A549 (cell line): ENCODE measurements around the gene GSX1. TPM values are rescaled to one million over a fixed set of nuclear protein-coding genes. Genes with fewer than 3 reads are reported as not detected.

Source experiments
- ATAC-seq, 2 experiments: fragments of 200-7000 bp in 1 of 2; fragments of >200 bp in 1 of 2; cut with Nextera tagmentation in 1 of 2; cut with Tn5 transposase in 1 of 2; 3 replicates each; pipeline versions ENCODE4 v1.8.0 to v1.9.1; 2018 to 2020; ENCODE audit warnings: mild to moderate bottlenecking in 1 of 2, moderate library complexity in 1 of 2
- CTCF ChIA-PET: fragments of 300-600 bp; sonication (Branson Sonifier 250); formaldehyde crosslinking; extraction: SDS; loops from one replicate; lab custom pipeline; 2021; ENCODE audit warnings: antibody characterized with exemption, inconsistent platforms; lab: Yijun Ruan, JAX
- POLR2A ChIA-PET: fragments of 350-600 bp; formaldehyde crosslinking; extraction: SDS; loops from one replicate; lab custom pipeline; 2021; ENCODE audit warnings: antibody characterized with exemption, inconsistent platforms; lab: Yijun Ruan, JAX
- DNase-seq, 2 experiments: peaks; one replicate each; pipeline versions ENCODE4 v3.0.0 to v3.0.0-alpha.2; 2011 to 2016; ENCODE audit warnings: low read depth in 1 of 2, low spot score in 1 of 2
- FAIRE-seq: peaks from 2 replicates; lab custom pipeline; 2011; peaks lifted over from hg19 to GRCh38; lab: Jason Lieb, UNC
- H3K27ac ChIP-seq, 2 experiments: fragments of >200 bp; sonication (Bioruptor Twin); formaldehyde crosslinking; 3 replicates each; pipeline ENCODE4 v1.5.1; 2016 to 2017
- H3K4me1 ChIP-seq: fragments of >200 bp; sonication (Bioruptor Twin); formaldehyde crosslinking; 3 replicates; pipeline ENCODE4 v1.6.1; 2016
- H3K4me2 ChIP-seq: fragments of >200 bp; sonication (Bioruptor Twin); formaldehyde crosslinking; 3 replicates; pipeline ENCODE4 v1.6.1; 2016
- H3K4me3 ChIP-seq: fragments of >200 bp; sonication (Bioruptor Twin); formaldehyde crosslinking; 3 replicates; pipeline ENCODE4 v1.5.1; 2016
- H3K9me3 ChIP-seq: fragments of >200 bp; sonication (Bioruptor Twin); formaldehyde crosslinking; 3 replicates; pipeline ENCODE4 v1.6.1; 2016
- BHLHE40 ChIP-seq: IDR thresholded peaks from 2 replicates; pipeline ENCODE4 v1.6.1; 2012; ENCODE audit warnings: low read depth, low read length, inconsistent platforms
- EHF ChIP-seq: fragments of 250-450 bp; sonication (Bioruptor Pico); IDR thresholded peaks from 2 replicates; pipeline ENCODE4 v1.5.0; 2020; ENCODE audit warnings: mild to moderate bottlenecking
- ESRRA ChIP-seq: fragments of 150-350 bp; IDR thresholded peaks from 2 replicates; pipeline ENCODE4 v1.6.1; 2014; ENCODE audit warnings: mild to moderate bottlenecking, low read length, borderline replicate concordance
- FOSB ChIP-seq: fragments of 250-450 bp; sonication (Bioruptor Pico); IDR thresholded peaks from 2 replicates; pipeline ENCODE4 v1.5.0; 2020; ENCODE audit warnings: mild to moderate bottlenecking, moderate library complexity
- FOSL2 ChIP-seq, 2 experiments: fragments of 450-650 bp in 1 of 2; fragments of >200 bp in 1 of 2; sonication (Bioruptor Twin) in 1 of 2; formaldehyde crosslinking; IDR thresholded peaks; 2 replicates each; pipeline versions ENCODE4 v1.5.0 to v1.6.1; 2016 to 2020; ENCODE audit warnings: mild to moderate bottlenecking in 1 of 2, moderate library complexity in 1 of 2
- GATA3 ChIP-seq: IDR thresholded peaks from 2 replicates; pipeline ENCODE4 v1.6.1; 2012; ENCODE audit warnings: borderline replicate concordance
- HDAC2 ChIP-seq: fragments of 200-600 bp; sonication (generic); IDR thresholded peaks from 2 replicates; pipeline ENCODE4 v1.6.1; 2016
- HOXB13 ChIP-seq: fragments of 250-450 bp; sonication (Bioruptor Pico); IDR thresholded peaks from 2 replicates; pipeline ENCODE4 v1.5.0; 2020; ENCODE audit warnings: low read depth, mild to moderate bottlenecking, moderate library complexity
- NPAS2 ChIP-seq: fragments of 250-450 bp; sonication (Bioruptor Pico); IDR thresholded peaks from 2 replicates; pipeline ENCODE4 v1.8.0; 2022; ENCODE audit warnings: mild to moderate bottlenecking, moderate library complexity, borderline replicate concordance
- NR3C1 ChIP-seq: fragments of >200 bp; sonication (Bioruptor Twin); formaldehyde crosslinking; IDR thresholded peaks from 3 replicates; pipeline ENCODE4 v1.6.1; 2017
- PHF8 ChIP-seq: fragments of 200-600 bp; sonication (generic); IDR thresholded peaks from 2 replicates; pipeline ENCODE4 v1.6.1; 2016; ENCODE audit warnings: low read depth, mild to moderate bottlenecking, antibody characterized with exemption, moderate library complexity, borderline replicate concordance
- RAD21 ChIP-seq, 2 experiments: fragments of >200 bp in 1 of 2; sonication (Bioruptor Twin) in 1 of 2; formaldehyde crosslinking in 1 of 2; IDR thresholded peaks in 1 of 2; conservative IDR thresholded peaks in 1 of 2; 2 replicates in 1 of 2; 3 replicates in 1 of 2; pipeline ENCODE4 v1.6.1; 2012 to 2018; ENCODE audit warnings: inconsistent platforms in 1 of 2
- RNF2 ChIP-seq: fragments of 200-600 bp; sonication (generic); IDR thresholded peaks from 2 replicates; pipeline ENCODE4 v1.6.1; 2016; ENCODE audit warnings: low read depth, mild to moderate bottlenecking, antibody characterized with exemption, moderate library complexity, borderline replicate concordance
- SMC3 ChIP-seq: fragments of >200 bp; sonication (Bioruptor Twin); formaldehyde crosslinking; IDR thresholded peaks from 3 replicates; pipeline ENCODE4 v1.6.1; 2018; ENCODE audit warnings: inconsistent platforms
- TFCP2L1 ChIP-seq: fragments of 250-450 bp; sonication (Bioruptor Pico); IDR thresholded peaks from 2 replicates; pipeline ENCODE4 v1.5.0; 2021; ENCODE audit warnings: mild to moderate bottlenecking
- WGBS: methylation state at CpG from one replicate; pipeline ENCODE4 v1.1.6; 2017; ENCODE audit errors: missing lambda C conversion rate; 5-methylcytosine and 5-hydroxymethylcytosine counted together
- polyA plus RNA-seq, 4 experiments: library from polyadenylated mRNA; depleted of rRNA in 3 of 4; stranded (reverse); fragments of >200 nt; fragmentation: RNase III in 1 of 4; extraction: RNeasy Plus Mini Kit Qiagen cat#74134 plus additional on column Dnase treatment in 1 of 4; gene quantifications; 2 replicates in 3 of 4; 3 replicates in 1 of 4; pipeline ENCODE4 v1.2.3, GENCODE V29; 2011 to 2017
- TF ChIP-seq, protein P1 (sequence below): fragments of 150-350 bp; IDR thresholded peaks from 2 replicates; pipeline ENCODE4 v1.6.1; 2014; ENCODE audit warnings: low read depth, mild to moderate bottlenecking, low read length
- TF ChIP-seq, protein P2 (sequence below): fragments of >200 bp; sonication (Bioruptor Twin); formaldehyde crosslinking; IDR thresholded peaks from 3 replicates; pipeline ENCODE4 v1.6.1; 2016
- TF ChIP-seq, protein P3 (sequence below): IDR thresholded peaks from 2 replicates; pipeline ENCODE4 v1.6.1; 2012
- TF ChIP-seq, protein P4 (sequence below): fragments of >200 bp; sonication (Bioruptor Twin); formaldehyde crosslinking; IDR thresholded peaks from 2 replicates; pipeline ENCODE4 v1.6.1; 2016
- TF ChIP-seq, protein P5 (sequence below): fragments of 200-600 bp; sonication (generic); IDR thresholded peaks from 2 replicates; pipeline ENCODE4 v1.6.1; 2016; ENCODE audit warnings: antibody characterized with exemption, mild to moderate bottlenecking, moderate library complexity
- TF ChIP-seq, protein P6 (sequence below): fragments of >200 bp; sonication (Bioruptor Twin); formaldehyde crosslinking; IDR thresholded peaks from 3 replicates; pipeline ENCODE4 v1.5.1; 2016

GSX1 gene
- polyA plus RNA-seq, 2 of the 4 experiments (the other 2 are of a cell fraction) = not detected

DNA sequence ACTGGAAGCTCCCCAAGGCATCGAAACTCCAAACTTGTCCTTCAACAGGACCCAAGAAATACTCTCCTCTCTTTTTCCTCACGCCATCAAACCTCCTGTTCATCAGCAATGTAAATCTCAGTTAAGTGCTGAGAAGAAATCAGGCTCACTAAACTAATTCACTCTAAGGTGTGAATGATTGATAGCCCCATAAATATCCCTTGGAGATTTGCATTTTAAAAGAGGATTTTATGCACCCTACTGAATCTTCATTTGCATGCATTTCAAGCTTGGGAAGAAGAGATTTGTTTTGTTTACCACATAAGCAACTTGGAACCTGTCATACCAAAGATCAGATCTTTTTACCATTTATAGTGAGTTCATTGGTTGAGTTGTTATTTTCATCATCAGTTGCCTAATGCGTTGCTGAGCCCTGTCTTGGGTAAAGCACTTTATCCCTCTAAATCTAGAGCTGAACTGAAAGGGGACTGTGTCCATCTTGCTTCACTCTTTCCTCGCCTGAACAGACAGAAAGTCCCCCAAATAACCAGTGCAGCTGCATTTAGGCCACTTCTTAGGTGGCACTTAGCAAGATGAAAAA, 40.2 kb upstream of the GSX1 start (continued):
- TF ChIP-seq, protein P1, sequence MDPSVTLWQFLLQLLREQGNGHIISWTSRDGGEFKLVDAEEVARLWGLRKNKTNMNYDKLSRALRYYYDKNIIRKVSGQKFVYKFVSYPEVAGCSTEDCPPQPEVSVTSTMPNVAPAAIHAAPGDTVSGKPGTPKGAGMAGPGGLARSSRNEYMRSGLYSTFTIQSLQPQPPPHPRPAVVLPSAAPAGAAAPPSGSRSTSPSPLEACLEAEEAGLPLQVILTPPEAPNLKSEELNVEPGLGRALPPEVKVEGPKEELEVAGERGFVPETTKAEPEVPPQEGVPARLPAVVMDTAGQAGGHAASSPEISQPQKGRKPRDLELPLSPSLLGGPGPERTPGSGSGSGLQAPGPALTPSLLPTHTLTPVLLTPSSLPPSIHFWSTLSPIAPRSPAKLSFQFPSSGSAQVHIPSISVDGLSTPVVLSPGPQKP = no peak
- TF ChIP-seq BHLHE40 (no peak), HOXB13 (CRISPR knock-in tag) (no peak)

DNA sequence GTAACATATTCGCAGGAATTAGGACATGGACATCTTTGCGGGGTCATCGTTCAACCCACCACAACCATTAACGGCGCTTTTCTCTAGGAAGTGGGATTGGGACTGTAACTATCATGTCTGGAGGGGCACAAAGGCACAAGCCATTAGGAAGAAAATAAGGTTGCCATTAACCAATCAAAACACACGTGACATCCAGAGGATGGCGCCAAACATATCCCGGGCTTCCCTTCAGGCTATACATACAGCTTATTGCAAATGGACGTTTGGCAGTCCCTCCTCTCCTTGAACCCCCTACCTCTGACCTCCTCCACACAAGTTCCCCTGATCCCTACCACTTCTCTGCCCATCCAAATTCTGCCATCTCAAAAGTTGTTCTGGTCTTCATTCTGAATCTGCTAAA, 26.6 kb upstream of the GSX1 start:
- no peak for TF ChIP-seq FOSL2 (IDR thresholded peaks at IDR 0.05)
- TF ChIP-seq FOSL2 (CRISPR knock-in tag; IDR thresholded peaks at IDR 0.05) = no peak
- no peak for TF ChIP-seq HDAC2
- no peak for TF ChIP-seq NR3C1
- TF ChIP-seq EHF (CRISPR knock-in tag) = no peak
- no peak for TF ChIP-seq RNF2
- TF ChIP-seq ESRRA = no peak
- TF ChIP-seq TFCP2L1 = no peak
- no peak for TF ChIP-seq NPAS2 (CRISPR knock-in tag)
- TF ChIP-seq HOXB13 (CRISPR knock-in tag) = no peak
- no peak for TF ChIP-seq GATA3
- TF ChIP-seq, protein P2, sequence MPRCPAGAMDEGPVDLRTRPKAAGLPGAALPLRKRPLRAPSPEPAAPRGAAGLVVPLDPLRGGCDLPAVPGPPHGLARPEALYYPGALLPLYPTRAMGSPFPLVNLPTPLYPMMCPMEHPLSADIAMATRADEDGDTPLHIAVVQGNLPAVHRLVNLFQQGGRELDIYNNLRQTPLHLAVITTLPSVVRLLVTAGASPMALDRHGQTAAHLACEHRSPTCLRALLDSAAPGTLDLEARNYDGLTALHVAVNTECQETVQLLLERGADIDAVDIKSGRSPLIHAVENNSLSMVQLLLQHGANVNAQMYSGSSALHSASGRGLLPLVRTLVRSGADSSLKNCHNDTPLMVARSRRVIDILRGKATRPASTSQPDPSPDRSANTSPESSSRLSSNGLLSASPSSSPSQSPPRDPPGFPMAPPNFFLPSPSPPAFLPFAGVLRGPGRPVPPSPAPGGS = no peak
- TF ChIP-seq, protein P3, sequence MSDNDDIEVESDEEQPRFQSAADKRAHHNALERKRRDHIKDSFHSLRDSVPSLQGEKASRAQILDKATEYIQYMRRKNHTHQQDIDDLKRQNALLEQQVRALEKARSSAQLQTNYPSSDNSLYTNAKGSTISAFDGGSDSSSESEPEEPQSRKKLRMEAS = no peak
- no peak for TF ChIP-seq SMC3
- TF ChIP-seq, protein P4, sequence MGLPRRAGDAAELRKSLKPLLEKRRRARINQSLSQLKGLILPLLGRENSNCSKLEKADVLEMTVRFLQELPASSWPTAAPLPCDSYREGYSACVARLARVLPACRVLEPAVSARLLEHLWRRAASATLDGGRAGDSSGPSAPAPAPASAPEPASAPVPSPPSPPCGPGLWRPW = no peak
- no peak for TF ChIP-seq PHF8
- no peak for TF ChIP-seq BHLHE40
- TF ChIP-seq, protein P5, sequence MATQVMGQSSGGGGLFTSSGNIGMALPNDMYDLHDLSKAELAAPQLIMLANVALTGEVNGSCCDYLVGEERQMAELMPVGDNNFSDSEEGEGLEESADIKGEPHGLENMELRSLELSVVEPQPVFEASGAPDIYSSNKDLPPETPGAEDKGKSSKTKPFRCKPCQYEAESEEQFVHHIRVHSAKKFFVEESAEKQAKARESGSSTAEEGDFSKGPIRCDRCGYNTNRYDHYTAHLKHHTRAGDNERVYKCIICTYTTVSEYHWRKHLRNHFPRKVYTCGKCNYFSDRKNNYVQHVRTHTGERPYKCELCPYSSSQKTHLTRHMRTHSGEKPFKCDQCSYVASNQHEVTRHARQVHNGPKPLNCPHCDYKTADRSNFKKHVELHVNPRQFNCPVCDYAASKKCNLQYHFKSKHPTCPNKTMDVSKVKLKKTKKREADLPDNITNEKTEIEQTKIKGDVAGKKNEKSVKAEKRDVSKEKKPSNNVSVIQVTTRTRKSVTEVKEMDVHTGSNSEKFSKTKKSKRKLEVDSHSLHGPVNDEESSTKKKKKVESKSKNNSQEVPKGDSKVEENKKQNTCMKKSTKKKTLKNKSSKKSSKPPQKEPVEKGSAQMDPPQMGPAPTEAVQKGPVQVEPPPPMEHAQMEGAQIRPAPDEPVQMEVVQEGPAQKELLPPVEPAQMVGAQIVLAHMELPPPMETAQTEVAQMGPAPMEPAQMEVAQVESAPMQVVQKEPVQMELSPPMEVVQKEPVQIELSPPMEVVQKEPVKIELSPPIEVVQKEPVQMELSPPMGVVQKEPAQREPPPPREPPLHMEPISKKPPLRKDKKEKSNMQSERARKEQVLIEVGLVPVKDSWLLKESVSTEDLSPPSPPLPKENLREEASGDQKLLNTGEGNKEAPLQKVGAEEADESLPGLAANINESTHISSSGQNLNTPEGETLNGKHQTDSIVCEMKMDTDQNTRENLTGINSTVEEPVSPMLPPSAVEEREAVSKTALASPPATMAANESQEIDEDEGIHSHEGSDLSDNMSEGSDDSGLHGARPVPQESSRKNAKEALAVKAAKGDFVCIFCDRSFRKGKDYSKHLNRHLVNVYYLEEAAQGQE = no peak
- TF ChIP-seq, all 56 proteins: peak for 0
- Histone ChIP-seq H3K4me3 (no peak overlapping the region), H3K4me1 (no peaks in the 10 kb centered on the region), H3K9me3 (no peaks in the 10 kb centered on the region), H3K4me2 (no peak overlapping the region), H3K27ac (no peak overlapping the region)
- POLR2A ChIA-PET = no interaction called here
- ATAC-seq = no peak
- 56% methylated on average over 9 of the region's 9 CpGs for WGBS
- no peak for FAIRE-seq
- CTCF ChIA-PET = no interaction called here
- no peak for DNase-seq

DNA sequence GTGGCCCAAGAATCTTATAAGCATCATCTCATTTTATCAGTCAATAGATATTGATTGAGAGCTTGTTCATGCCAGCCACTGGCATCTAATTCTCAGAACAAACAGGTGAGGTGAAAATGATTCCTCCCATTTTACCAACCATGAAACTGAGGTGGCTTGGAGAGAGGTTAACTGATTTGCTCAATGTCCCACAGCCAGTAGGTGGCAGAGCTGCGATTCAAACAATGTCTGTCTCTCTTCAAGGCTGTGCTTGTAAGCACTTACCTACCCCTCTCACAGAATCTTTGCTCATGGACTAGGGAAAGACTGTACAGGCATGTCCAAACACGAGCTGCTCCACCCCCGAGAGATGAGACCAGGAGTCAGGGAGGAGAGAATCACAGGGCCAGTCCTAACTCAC, 21.5 kb upstream of the GSX1 start:
- Histone ChIP-seq H3K9me3 (no peaks in the 10 kb centered on the region), H3K4me1 (no peaks in the 10 kb centered on the region), H3K4me3 (no peak overlapping the region), H3K27ac (no peak overlapping the region), H3K4me2 (no peak overlapping the region)
- POLR2A ChIA-PET = no interaction called here
- ATAC-seq = peak; percentile 71 to 83; a peak in 5 of 6 replicates
- peak; percentile 15 to 46 for DNase-seq
- FAIRE-seq = no peak
- CTCF ChIA-PET = interaction anchor here (1.4 to 3.5 kb wide), 8 partner anchors 9 to 191 kb away, joined by 3 to 23 read pairs (median 6); no protein-coding TSS in a partner anchor
- WGBS = 0% methylated on average over 3 of the region's 3 CpGs
- TF ChIP-seq RAD21 (conservative IDR thresholded peaks at IDR 0.05 in 1 of 2, IDR thresholded peaks at IDR 0.05 in 1 of 2) = peak; percentile 23 to 46; a peak in 2 of 5 replicates
- TF ChIP-seq, protein P6, sequence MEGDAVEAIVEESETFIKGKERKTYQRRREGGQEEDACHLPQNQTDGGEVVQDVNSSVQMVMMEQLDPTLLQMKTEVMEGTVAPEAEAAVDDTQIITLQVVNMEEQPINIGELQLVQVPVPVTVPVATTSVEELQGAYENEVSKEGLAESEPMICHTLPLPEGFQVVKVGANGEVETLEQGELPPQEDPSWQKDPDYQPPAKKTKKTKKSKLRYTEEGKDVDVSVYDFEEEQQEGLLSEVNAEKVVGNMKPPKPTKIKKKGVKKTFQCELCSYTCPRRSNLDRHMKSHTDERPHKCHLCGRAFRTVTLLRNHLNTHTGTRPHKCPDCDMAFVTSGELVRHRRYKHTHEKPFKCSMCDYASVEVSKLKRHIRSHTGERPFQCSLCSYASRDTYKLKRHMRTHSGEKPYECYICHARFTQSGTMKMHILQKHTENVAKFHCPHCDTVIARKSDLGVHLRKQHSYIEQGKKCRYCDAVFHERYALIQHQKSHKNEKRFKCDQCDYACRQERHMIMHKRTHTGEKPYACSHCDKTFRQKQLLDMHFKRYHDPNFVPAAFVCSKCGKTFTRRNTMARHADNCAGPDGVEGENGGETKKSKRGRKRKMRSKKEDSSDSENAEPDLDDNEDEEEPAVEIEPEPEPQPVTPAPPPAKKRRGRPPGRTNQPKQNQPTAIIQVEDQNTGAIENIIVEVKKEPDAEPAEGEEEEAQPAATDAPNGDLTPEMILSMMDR = peak; percentile 28; the same call in 2 of the 3 replicates
- no peak for TF ChIP-seq TFCP2L1
- TF ChIP-seq FOSB (CRISPR knock-in tag) = no peak
- peak; percentile 17; the same call in 1 of the 3 replicates for TF ChIP-seq SMC3
